Stimulated activated CD8-positive, alpha-beta memory T cell treated with anti-CD3 and anti-CD28 coated beads, Interleukin-2, amount 100 ng/mL, for 48 hours (primary cell): ENCODE data around the gene CCDC188.

Source experiments
- DNase-seq, 2 donors: peaks; one replicate each; pipeline ENCODE4 v3.0.0-alpha.2; 2020; ENCODE audit warnings: low read depth in 2 of 2

The CCDC188 gene

DNA sequence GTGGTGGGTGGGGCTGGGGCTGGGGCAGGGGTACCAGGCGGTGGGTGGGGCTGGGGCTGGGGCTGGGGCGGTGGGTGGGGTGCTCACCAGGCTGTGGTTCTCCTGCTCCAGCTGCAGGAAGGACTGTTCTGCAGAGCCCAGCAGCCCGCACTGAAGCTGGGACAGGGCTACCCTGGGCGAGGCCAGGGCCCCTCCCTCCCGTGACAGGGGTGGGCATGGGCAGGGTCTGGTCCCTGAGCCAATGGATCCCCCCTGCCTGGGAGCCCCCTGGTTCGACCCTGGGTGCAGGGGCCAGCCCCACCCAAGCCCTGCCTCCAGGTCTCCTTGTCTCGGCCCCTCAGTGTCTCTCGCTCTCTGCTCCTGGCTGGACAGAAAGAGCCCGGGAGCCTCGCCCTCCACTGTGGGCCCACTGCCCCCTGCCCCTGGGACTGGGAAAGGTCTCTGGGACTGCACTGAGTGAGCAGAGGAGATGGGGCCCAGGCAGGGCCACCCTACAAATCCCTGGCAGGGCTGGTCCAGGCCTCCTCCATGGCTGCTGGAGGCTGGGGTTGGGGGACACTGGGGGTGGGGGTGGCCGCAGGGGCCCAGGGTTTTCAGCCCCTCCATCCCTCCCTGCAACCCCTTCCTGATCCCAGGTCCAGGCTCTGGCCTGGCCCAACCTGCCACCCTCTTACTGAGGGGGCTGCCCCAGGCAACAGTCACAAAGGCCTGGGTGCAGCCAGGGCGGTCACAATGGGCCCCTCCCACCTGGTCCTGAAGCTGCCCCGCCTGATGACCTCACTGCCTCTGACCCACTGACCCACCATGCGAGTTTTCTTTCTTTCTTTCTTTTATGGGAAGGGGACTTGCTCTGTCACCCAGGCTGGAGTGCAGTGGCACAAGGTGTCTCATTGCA lies at the start of gene CCDC188:
Gene CCDC188 (minus strand): TSS at position 675 of the 895 bp plus-strand sequence. CDS start 69 bp downstream, at position 606.
- DNase-seq, result no peak

DNA sequence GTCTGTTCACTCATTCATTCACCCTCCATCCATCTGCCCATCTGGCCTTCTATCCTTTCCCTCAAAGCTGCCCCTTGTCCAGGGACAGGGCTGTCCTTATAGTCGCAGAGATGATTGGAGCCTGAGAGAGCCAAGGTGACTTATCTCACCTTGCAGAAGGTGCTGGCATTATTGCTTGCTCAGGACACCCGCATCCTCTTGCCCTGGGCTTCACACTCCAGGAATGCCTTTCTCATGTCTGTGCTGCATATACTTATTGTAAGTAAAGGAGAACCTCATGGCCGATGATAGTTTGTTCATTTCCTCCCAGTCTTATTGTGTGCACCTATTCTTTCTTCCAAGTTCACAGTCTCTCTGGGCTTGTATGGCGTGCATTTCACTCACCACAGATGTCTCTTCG lies 49.1 kb upstream of the CCDC188 start:
- DNase-seq, result no peak

DNA sequence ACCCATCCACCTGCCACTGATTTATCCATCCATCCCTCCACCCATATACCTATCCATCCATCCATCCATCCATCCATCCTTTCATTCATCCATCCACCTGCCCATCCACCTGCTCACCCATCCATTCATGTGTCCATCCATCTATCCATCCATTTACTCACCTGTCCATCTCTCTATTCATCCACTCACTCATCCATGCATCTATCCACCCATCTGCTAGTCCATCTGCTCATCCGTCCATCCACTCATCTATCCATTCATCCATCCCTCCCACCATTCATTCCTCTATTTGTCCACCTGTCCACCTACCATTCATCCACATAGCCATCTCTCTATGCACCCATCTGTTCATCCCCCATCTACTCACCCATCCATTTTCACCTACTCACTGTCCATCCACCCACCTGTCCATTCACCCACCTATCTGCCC lies 48.6 kb upstream of the CCDC188 start:
- DNase-seq, result no peak

DNA sequence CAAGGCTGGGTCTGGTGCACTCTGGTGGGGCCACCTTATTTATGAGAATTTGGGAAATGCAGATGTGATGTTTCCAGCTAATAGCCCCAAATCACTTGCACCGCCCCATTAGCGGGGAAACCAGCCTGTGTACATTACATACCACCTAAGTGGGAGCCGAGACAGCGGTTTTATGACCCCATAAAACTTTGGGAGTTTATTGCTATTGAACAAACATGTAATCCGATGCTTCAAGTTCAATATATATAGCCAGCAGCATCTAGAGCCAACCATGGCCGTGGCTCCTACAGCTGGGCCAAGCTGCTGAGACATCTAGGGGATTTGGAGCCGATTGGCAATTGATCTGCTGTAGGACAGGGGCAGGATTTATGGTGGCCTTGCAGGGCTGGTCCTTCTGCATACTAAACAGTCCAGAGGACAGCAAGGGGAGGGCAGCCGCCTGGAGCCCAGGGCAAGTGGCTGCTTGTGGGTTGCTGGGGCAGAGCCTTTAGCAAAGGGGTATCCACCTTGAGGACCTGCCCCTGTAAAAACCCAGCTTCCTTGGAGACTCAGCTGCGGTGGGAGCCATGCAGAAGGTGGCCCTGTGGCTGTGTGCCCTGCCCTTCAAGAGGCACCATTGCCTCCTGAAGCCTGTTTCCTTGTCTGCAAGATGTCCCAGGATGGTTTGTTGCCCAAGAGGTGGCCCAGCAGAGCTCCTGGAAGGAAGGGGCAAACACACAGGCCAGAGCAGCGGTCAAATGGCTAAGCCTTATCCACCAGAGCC lies 47.9 kb upstream of the CCDC188 start:
- no peak for DNase-seq

DNA sequence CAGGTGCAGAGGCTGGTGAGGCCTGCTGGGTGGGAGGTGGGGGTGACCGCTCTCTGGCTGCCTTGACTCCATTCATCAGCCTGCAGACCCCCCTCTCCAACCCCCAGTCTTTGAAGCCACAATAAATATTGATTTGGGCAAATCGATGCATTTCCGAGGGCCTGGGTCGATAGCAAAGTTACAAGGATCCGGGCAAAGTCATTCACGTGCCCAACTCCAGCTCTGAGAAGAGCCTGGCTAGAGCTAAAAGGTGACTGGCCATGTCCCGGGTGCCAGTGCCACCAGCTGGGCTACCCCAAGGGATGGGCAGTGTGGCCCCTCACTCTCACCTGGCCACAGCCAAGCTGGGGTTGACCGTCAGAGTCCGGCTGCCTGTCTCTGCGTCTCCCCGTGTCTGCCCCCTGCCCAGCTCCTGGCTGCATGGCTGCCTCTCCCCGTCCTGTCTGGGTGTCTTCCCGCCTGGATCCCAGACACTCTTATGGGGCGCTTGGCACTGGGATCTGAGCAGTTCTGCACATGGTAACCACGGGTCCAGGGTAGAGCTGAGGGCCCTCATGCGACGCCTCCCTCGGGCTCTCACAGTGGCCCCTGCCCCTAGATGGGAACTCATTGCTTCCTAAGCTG lies 46.7 kb upstream of the CCDC188 start:
- no peak for DNase-seq

DNA sequence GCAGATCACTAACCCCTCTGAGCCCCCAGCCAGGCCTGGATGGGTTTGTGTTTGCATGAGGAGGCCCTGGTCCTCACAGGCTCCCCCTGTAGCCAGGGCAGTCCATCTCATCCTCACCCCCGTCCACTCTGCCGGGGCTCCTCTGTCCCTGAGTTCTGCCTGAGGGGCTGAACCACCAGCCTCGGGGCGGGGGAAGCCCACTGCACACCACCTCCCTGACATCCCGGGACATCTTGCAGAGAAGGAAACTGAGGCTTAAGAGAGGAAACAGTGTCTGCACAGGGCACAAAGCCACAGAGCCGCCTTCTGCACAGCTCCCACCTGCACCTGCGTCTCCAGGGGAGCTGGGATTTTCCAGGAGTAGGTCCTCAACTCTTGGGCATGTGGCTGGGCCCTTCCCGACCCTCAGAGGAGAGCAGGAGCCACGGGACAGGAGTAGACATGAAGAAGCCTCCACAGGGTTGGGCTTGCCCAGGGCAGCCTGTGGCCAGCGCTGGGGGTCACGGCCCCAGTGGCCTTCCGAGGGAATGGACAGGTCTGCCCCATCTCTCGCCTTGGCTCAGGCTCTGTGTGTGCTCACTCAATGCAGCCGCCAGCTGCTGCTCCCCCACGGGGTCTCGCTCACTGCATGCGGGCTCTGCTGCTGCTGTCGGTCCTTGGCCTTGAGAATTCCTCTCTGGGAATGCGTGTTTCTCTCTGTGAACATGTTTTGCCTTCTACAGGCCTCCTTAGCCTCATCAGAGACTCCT lies 45.4 kb upstream of the CCDC188 start:
- no peak for DNase-seq

DNA sequence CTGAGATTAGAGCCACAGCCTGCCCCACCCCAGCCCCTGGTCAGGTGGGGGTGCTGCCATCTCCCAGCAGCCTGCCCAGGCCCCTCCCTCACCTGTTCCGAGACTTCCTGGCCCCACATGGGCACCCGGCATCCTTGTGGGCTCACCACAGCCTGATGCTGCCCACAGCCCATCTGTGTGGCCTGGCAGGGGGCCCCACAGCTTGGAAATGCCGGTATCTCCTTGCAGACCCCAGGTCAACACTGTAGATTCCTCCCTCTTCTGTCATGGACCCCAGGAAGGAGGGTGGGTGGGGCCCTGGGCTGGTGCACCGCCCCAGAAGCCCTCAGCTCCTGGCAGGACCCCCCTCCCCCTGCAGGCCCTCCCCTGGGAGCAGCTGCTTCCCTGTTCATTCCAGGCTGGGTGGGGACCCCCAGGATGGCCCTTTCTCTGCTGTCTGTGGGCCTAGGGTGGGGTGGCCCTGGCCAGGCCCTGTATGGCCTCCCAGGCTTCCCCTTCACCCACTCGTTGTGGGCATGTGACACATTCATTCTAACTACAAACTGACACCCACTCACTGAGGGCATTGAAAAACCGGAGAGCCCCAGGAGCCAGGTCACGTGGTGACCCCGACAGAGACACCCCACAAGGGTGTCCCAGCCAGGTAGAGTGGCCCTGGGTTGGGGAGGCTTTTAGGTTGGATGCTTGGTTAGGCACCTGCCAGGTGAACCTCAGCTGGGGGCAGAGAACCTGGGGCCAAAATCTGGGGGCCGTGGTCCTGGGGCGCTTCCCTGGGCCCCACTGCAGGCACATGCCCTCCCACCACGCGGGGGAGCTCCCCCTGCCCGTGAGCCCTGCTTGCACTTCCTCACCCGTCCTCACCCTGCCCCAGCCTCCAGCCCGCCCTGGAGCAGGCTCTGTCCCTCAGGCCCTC lies 44.1 kb upstream of the CCDC188 start:
- DNase-seq, result no peak

DNA sequence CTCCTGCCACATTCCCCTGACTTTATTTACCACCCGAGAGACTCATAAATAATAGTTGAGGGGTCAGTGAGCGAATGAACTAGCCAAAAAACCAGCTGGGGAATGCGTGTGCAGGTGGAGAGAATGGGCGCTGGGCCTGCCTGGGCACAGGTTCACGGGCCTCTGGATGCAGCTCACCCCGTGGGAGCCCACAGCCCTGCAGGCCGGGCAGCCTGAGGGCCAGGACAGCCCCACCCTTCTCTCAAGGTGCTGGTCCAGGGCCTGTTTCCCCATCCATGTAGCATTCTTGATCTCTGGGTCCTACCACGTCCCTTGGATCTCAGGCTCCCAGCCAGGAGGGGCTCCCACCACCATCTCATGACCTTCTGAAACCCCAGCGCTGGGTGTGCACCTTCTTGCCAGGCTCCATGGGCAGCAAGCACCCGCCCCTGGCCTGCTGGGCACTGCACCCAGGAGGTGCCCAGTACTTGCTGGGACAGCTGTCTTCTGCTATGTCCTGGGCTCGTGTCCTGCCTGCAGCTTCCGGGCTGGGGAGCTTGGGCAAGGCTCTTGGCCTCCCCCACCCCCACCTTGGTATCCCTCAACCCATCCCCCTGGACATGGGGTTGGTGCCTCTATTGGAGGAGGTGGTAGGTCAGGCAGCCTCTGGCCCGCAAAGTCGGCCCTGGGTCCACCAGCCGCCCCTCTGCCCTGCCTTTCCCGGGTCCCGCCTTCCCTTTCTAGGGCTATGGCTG lies 43.1 kb upstream of the CCDC188 start:
- no peak for DNase-seq

DNA sequence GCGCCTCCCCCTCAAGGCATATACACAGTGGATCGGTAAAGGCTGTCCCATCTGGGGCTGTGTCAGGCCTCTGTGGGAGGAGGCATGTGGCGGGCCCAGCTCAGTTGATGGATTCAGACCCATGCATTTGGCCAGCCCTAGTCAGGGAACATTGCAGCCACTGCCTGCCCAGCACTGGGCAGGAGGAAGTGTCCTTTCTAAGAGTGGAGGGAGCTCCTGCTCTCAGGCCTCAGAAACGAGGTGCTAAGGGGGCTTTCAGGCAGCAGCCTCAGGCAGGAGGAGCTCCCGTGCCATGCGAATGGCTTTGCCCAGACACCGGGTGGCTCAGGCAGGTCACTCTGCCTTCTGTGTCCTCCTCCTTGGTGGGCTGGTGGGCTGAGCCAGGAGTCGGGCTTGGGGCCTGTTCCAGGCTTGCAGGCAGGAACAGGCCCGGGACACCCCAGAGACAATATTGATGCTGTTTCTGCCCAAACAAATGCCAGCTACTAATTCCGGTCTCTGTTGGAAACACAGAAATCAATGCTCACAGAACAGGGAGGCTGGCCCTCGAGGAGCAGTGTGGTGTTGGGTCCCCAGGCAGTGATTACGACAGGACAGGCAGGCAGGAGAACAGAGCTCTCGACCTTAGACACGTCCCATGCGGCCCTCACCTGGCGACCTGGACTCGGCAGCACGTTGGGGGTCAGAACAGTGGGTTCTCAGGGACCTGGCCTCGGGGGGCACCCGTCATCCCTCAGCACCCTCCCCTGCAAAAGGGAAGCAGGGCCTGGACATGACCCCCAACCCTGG lies 42.3 kb upstream of the CCDC188 start:
- DNase-seq, result no peak

DNA sequence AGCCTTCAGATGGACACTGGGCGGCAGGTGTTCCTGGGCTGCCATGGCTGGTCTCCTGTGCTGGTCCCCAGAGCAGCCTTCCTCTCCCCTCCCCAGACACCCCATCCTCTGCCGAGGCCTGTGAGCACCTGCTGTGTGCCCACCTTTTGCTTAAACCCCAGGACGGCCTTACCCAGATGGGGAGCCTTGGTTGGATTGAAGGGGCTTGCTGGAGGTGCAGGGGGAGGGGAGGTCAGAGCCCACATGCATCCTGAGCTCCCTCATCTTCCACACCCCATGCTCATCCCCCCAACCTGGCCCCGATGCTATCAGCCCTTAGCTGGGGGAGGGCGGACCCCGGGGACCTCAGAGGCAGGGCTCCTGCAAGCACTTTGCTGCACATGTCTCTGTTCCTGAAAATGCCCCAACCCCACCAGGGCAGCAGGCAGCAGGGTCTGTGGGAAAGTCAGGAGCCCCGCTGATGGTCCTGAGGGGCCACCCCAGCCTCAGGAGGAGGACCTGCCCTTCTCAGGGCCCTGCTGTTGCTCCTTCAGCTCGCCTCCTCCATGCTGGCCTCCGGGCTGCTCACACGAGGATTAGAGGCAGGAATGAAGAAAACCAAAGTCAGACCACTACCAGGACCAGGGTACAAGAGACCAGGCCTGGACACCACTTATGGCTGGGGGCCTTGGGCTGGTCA lies 41.6 kb upstream of the CCDC188 start:
- DNase-seq, result no peak

DNA sequence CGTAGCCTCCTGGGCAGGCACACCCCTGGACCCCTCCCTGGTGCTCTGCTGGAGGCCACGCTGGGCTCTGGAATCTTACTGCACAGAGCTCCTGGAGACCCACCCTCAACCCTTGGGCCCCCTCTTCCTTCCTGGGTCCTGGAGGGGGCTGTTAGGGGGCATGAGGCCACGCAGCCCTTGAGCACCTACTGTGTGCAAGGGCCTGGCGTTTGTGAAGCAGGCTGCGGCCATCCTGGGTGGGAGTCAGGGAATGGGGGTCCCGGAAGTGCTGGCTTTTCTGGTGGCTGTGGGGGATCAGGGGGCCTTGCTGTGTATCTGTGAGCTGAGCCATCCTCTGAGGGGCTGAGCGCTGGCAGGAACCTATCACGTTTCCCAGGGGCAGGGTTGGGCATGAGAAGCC lies 40.9 kb upstream of the CCDC188 start:
- no peak for DNase-seq

DNA sequence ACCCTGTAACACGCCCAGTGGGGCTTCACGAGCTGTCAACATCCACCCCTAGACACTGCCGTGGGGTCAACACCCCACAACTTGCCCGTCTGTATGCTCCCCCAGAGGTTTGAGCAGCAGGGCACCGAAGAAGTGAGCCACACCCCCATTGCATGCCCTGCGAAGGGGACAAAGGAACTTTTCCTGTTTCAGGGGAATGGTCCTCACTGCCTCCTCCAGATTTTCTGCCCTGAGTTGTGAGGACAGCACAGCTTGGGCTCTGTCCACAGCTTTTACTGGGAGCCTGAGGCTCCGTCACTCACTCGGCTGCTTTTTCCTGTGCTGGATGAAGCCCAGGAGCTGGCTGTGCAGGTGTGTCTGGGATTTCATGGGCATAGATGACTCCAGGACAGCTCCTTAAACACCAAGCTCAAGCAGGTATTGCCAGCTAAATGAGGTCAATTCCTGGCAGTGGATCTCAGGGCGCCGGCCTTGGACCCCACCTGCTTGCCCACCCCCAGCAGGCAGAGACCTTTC lies 40.2 kb upstream of the CCDC188 start:
- no peak for DNase-seq

DNA sequence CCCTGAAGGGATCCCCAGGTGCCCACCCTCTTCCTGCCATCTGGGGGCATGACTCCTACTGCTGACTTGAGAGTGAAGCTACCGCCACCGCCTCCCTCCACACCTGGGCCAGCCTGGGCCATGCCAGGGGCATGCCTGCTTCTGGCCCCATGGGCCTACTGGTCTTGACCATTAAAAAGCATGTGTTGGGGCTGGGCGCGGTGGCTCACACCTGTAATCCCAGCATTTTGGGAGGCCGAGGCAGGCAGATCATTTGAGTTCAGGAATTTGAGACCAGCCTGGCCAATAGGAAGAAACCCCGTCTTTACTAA lies 37.7 kb upstream of the CCDC188 start:
- DNase-seq, result no peak

DNA sequence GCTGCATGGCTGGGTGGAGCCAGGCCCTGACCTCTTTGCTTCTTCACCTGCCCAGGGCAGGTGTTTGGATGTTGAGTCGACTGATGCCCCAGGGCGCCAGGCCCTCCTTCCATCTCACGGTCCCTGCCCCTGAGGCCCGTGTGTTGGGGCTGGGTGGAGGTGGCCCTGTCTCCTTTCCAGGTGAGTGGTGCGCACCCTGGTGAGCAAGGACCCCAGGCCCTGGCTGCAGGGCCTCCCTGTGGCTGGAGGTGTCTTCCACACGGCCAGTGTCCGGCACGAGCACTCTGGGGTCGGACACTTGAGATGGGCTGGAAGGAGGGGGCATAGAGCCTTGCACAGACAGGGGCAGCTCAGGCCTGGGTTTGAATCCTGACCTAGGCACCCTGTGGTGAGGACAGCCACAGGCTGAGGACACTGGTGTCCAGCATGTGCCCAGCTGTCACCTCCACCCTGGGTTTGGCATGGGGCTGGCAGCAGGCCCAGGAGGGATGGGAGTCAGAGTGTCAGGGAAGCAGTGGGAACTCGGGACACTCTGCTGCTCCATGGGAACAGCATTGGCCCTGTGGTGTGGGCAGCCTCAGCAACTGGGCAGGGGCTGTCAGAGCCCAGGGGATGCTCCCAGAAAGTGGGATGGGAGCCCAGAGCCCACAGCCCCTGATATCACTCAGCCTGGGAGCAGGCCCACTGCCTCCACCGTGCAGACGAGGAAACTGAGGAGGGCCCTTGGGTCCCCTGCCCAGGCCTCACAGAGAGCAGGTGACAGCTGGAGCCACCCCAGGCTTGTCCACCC lies 37.1 kb upstream of the CCDC188 start:
- DNase-seq, result no peak

DNA sequence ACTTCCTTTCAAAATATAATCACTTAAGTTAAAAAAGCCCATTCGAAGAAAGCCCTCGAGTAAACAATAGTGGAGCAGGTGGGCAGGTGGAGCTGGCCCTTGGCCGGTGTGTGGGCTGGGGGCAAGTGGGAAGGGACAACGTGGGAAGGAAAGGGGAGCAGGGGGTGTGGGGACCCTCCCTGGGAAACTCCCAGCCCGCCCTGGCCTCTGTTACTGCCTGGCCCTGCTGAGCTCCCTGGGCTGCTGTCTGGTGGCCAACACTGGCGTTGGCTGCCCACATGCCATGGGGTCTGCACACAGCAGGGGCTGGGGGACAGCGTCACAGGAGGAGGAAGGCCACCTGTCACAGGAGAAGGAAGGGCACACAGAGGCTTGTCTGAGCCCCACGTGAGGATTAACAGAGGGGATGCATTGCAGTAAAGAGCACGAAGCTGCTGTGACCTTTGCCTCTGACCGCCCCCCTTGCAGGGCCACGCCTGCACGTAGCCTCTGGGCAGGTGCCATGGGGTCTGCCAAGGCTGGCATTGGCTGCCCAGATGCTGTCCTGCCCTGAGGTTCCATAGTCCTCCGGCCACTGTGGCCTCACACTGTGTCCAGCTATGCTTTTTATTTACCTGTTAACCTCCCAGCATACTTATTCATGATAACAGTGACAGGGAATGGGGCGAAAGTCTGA lies 36.2 kb upstream of the CCDC188 start:
- DNase-seq, result no peak

DNA sequence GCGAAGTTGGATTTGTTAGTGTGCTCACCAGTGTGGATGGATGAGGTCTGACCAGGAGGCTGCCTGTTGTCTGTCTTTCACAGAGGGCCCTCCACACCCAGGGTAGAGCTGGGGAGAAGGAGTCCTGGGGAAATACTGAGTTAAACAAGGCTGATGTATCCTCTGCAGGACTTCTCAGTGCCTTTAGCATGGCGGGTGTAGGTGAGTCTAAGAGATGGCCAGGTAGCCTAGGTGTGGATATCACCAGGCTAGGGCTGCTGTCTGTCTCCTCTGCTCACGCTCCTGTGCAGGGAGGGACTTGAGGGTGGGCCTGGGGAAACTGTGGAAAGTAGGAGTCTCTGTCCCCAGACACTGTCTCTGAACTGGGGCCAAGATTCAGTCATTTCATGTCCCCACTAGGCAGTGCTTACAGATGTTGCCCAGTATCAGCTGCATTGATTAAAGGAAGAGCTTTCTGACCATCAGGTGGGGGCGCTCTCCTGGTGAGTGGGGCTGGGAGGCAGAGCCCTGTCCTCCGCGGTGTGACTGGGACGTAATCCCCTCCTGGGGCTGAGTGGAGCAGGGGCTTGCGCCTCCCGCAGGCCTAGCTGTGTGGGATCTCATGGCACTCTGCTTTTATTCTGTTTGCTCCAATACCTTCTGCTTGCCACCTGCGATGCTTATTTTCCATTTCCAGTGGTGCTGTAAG lies 35.5 kb upstream of the CCDC188 start:
- no peak for DNase-seq

DNA sequence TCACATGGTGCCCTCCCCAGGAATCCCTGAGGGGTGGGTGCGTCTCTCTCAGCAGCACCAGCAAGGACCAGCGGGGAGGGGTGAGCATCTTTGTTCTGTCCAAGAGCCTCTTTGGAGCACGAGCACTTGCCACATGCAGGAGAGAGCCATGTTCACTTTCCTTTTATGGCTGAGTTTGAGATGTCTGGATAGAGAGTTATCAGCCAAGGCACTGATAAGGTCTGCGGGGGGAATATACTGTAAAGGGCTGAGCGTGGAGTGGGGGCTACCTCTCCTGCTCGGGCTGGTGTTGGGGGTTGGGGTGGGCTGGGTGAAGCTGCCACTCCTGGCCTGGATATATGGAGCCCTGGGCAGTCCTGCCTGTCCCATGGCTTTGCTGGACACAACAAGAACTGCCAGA lies 34.9 kb upstream of the CCDC188 start:
- DNase-seq, result no peak
